HG03469 (cell line): ENCODE measurements around the gene TBXT.
"Not testable (repeated sequence)": the region's sequence is repeated elsewhere in the genome, so short reads cannot be mapped to it uniquely, and the experiment has no call there.

ENCODE experiments used
- ATAC-seq: cut with Tn5 transposase; IDR thresholded peaks from one replicate; pipeline ENCODE4 v1.9.1; 2021; ENCODE audit warnings: mild to moderate bottlenecking, moderate library complexity, moderate number of reproducible peaks; ENCODE audit not compliant: unreplicated experiment

The TBXT gene, protein sequence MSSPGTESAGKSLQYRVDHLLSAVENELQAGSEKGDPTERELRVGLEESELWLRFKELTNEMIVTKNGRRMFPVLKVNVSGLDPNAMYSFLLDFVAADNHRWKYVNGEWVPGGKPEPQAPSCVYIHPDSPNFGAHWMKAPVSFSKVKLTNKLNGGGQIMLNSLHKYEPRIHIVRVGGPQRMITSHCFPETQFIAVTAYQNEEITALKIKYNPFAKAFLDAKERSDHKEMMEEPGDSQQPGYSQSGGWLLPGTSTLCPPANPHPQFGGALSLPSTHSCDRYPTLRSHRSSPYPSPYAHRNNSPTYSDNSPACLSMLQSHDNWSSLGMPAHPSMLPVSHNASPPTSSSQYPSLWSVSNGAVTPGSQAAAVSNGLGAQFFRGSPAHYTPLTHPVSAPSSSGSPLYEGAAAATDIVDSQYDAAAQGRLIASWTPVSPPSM

DNA sequence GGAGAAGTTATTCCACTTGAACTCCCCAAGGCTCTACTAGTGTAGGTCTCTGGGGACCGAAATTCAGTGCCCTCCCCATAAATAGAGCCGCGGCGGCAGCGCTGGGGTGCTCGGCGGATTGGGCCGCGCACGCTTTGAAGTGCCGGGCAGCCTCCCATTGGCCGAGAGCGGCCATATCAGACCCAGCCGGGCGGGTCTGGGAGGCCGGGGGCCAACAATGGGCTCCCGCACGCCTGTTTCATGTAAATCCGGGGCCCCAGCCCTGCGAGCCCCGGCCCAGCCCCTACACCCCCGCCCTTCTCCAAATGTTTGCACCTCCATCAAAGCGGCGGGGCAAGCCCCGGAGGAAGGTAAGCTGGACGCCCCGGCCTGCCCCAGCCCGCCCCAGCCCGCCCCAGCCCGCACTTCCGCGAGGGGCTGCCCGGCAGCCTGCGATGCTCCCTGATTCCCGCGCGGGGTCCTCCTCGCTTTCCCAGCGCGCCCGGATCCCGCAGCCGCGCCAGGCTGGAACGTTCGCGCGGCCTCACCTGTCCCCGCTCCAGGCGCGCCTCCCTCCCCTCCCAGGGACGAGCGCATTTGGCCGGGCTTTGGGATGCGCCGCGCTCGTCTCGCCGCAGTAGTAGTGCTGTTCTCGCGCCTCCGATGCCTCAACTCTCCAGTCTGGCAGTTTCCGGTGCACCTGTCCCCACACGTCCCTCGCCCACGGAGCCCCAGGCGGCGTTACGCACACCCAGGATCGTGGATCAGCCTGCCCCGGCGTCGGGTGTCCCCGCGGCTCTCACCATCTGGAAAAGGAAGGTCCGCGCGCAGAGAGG is at the start of gene TBXT:
TBXT (minus strand) TSS at position 51 of the 815 bp plus-strand sequence. CDS start 260 bp downstream, outside the sequence.
- ATAC-seq: no peak

DNA sequence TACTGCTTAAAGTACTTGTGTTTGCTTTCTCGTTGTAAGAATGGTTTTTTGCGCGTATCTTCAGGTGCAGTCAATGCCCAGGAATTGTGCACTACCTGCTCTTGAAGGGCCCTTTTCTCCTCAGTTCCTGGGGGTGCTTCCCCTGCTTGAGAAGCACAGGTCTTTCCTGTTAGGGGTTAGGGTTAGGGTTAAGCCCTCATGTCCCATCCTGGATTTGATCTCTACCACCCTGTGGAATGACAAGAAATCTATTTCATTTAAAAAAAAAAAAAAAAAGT is 39.6 kb upstream of the TBXT start:
- ATAC-seq: no peak

DNA sequence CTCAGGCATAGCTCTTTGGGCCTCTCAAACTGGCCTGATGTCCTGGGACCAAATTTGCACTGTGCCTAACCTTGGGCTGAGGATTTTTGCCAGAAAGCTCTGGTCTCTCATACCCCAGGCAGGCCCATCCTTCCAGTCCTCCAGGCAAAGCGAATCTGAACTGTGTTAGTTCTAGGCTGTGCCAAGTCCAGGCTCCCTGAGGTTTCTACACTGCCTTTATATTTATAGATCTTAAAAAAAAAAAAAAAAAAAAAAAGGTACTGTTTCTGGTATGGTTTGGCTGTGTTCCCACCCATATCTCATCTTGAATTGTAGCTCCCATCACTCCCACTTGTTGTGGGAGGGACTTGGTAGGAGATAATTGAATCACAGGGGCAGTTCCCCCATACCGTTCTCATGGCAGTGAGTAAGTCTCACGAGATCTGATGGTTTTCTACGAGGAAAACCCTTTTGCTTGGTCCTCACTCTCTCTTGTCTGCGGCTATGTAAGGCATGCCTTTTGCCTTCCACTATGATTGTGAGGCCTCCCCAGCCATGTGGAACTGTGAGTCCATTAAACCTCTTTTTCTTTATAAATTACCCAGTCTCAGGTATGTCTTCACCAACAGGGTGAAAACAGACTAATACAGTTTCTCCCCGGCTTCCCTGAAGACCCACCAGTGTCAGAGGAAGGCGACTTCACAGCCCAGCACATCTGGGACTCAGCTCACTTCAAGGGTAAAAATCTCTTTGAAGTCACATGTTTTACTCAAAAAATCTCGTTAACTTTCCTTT is 39.0 kb upstream of the TBXT start:
- ATAC-seq: no peak

- ATAC-seq: no peak
Measured at GRCh38 chr6:166206066-166206465, 38.4 kb upstream of the TBXT start.

- no peak for ATAC-seq
Measured at GRCh38 chr6:166204852-166205650, 37.4 kb upstream of the TBXT start.

DNA sequence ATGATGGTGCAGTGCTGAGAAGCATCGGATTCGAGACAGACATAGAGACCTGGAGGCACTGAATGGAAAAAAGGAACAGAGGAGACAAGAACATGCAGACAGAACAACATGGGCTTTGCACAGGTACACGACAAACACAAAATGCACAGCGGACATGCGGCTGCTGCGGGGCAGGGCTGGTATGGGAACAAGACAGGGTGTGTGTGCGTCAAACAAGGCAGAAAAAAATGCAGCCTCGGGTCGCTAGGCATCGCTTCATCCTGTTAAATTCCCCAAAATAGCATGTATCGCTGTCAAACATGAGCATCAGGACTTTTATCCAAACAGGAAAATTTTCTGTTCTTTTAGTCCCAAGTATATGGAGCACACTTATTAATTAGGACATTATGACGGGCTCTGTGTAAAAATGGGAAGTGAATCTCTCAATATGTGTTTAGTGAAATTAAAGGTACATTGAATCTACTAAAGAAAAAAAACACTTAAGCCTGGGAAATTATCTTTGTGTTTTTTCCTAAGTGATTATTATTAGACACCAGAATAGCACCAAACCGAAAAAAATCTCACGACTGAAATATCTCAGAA is 36.1 kb upstream of the TBXT start:
- ATAC-seq: no peak

- ATAC-seq: no peak
Measured at GRCh38 chr6:166203003-166203640, 35.5 kb upstream of the TBXT start.

- peak; percentile 75 for ATAC-seq
Measured at GRCh38 chr6:166202321-166202733, 34.7 kb upstream of the TBXT start.

DNA sequence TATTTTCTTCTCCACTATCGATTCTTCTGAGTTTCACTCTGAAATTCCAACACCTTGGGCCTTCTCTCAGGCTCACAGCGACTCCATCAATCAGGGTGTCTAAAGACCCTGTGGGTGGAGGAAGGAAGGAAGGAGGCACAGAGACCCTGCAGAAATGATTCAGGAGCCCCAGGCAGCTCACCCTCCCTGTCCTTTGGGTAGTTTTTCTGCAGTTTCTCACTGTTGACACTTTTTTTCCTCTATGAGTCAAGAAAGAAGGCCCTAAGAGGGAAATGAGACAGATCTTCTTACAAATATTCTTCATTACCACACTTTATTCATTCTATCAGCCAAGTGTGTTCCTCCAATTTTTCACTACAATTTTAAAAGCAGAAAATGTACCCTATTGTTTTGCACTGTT is 34.2 kb upstream of the TBXT start:
- peak; percentile 15 for ATAC-seq

GRCh38 chr6:166197361-166197760 is 29.7 kb upstream of the TBXT start:
- ATAC-seq: no peak

GRCh38 chr6:166195860-166196238 is 28.2 kb upstream of the TBXT start:
- ATAC-seq: no peak

DNA sequence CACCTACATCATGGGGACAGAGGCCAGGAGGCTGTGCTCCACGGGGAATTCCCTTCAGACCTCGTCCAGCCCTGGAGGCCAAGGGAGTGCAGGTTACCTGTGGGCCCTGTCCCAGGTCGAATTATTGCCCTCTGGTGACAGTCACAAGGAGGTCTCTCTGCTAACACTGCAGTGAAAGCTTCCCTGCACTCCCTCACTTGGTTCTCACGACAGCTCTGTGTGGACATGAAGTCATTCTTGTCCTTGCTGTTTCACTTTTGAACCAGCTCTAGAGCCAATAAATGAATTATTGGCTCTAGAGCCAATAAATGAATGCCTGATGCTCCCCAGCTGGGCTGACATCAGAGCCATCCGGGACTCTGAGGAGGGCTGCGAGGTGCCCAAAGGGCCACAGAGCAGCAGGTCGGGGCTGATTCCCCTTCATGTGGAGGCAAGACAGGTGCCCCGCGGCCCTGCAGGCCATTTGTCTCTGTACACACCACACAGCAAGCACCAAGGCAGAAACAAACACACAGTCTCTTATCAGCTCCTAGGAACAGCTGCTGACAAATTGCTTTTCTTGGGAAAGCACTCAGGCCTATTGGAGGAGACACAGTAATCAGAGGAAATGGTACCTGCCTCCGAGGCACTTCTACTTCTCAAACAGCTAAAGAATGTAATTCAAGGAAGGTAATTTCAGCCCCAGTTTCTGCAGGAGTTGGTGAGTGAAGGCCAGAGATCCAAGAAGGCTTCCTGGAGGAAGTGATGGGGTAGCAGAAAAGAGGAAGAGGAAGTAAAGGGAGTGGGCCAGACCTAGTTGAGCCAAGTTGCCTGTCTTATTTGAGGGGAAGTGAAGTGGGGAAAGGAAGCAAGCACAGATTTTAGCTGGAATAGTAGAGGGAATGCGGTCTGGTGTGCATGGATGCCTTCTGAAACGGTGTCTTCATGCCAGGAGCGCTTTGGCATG is 27.5 kb upstream of the TBXT start:
- ATAC-seq: no peak

- ATAC-seq: no peak
Measured at GRCh38 chr6:166192557-166192956, 24.9 kb upstream of the TBXT start.

- ATAC-seq: no peak
Measured at GRCh38 chr6:166192136-166192535, 24.5 kb upstream of the TBXT start.

- ATAC-seq: no peak
Measured at GRCh38 chr6:166179704-166180103, 12.1 kb upstream of the TBXT start.

GRCh38 chr6:166176106-166176505 is 8.5 kb upstream of the TBXT start:
- no peak for ATAC-seq

GRCh38 chr6:166175093-166175492 is 7.4 kb upstream of the TBXT start:
- not testable (repeated sequence) for ATAC-seq

DNA sequence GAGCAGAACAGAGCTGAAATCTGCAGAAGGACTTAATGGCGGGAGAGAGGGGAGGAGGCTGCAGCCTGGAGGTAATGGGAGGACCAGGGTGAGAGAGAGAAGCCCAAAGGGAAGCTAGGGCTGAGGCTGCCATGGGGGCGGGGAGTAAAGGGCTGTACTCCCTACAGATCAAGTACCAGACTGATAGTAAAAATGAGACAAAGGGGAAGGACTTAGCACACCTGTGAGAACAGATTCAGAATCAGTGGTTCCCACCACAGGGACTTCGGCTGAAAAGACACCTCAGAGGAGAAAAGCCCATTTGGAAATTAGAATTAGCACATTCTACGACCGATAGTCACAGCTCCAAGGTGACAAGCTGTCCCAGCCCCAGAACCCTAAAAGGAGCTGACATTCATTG is 6.4 kb upstream of the TBXT start:
- no peak for ATAC-seq
